HL-60/S4 treated with retinoic acid at 250 ng/mL for 4 days and 3 days (cell line): Measurements from ENCODE around the gene ZNF557.

Experiments used
- in situ Hi-C: fragments of 300-500 bp; cut with MboI; formaldehyde crosslinking; loops from 2 replicates; pipeline ENCODE4 v1.7.0; 2022; ENCODE audit warnings: low sequenced_read_pairs

The ZNF557 gene

GRCh38 chr19:7124782-7125181 is 55.3 kb downstream of the ZNF557 start:
- in situ Hi-C loops = no loop called here

- in situ Hi-C loops = no loop called here
Observed at GRCh38 chr19:7125221-7125620, 55.7 kb downstream of the ZNF557 start.

GRCh38 chr19:7126132-7126531 is 56.6 kb downstream of the ZNF557 start:
- in situ Hi-C loops = no loop called here

GRCh38 chr19:7130043-7130442 is 60.5 kb downstream of the ZNF557 start:
- in situ Hi-C loops = no loop called here

GRCh38 chr19:7132054-7132453 is 62.6 kb downstream of the ZNF557 start:
- in situ Hi-C loops = no loop called here

GRCh38 chr19:7137120-7137519 is 67.6 kb downstream of the ZNF557 start:
- in situ Hi-C loops = no loop called here
